HepG2 (cell line): ENCODE results near the gene SEBOX. TPM values are rescaled to one million over a fixed set of nuclear protein-coding genes. Genes with fewer than 3 reads are reported as not detected.

Source experiments
- BATF2 ChIP-seq: sonication (generic); formaldehyde crosslinking; IDR thresholded peaks from 2 replicates; pipeline ENCODE4 v1.8.0; 2022; ENCODE audit warnings: mild to moderate bottlenecking, missing genetic modification reagents, moderate library complexity
- DBP ChIP-seq: sonication (generic); formaldehyde crosslinking; IDR thresholded peaks from 2 replicates; pipeline ENCODE4 v1.4.0; 2020; ENCODE audit warnings: missing genetic modification reagents; ENCODE audit errors: not compliant biosample characterization
- GATAD2A ChIP-seq: IDR thresholded peaks from 2 replicates; pipeline ENCODE4 v1.6.1; 2016
- KAT7 ChIP-seq: IDR thresholded peaks from 2 replicates; pipeline ENCODE4 v1.6.1; 2018; ENCODE audit warnings: borderline replicate concordance, missing compliant biosample characterization
- KDM5B ChIP-seq: sonication (generic); formaldehyde crosslinking; IDR thresholded peaks from 2 replicates; pipeline ENCODE4 v1.4.0; 2020; ENCODE audit warnings: missing genetic modification reagents, mild to moderate bottlenecking, borderline replicate concordance
- MLLT10 ChIP-seq: sonication (generic); formaldehyde crosslinking; IDR thresholded peaks from 2 replicates; pipeline ENCODE4 v1.4.0; 2020; ENCODE audit warnings: missing genetic modification reagents
- RARG ChIP-seq: sonication (generic); formaldehyde crosslinking; IDR thresholded peaks from 2 replicates; pipeline ENCODE4 v1.4.0; 2020; ENCODE audit warnings: low read depth, mild to moderate bottlenecking, missing genetic modification reagents
- ZFY ChIP-seq: sonication (generic); formaldehyde crosslinking; IDR thresholded peaks from 2 replicates; pipeline ENCODE4 v1.4.0; 2020; ENCODE audit warnings: missing genetic modification reagents
- ZNF749 ChIP-seq: sonication (generic); formaldehyde crosslinking; IDR thresholded peaks from 2 replicates; pipeline ENCODE4 v1.8.0; 2022; ENCODE audit warnings: mild to moderate bottlenecking, missing genetic modification reagents, moderate library complexity, borderline replicate concordance
- ZNF784 ChIP-seq: sonication (generic); formaldehyde crosslinking; IDR thresholded peaks from 2 replicates; pipeline ENCODE4 v1.5.1; 2020; ENCODE audit warnings: missing genetic modification reagents, mild to moderate bottlenecking, borderline replicate concordance
- ZZZ3 ChIP-seq: sonication (generic); formaldehyde crosslinking; IDR thresholded peaks from 2 replicates; pipeline ENCODE4 v1.4.0; 2020; ENCODE audit warnings: missing genetic modification reagents, mild to moderate bottlenecking, borderline replicate concordance
- polyA plus RNA-seq, 8 experiments: library from polyadenylated mRNA; depleted of rRNA in 3 of 8; stranded (reverse) in 7 of 8; unstranded in 1 of 8; fragments of >200 nt; fragmentation: Illumina TruSeq in 4 of 8; extraction: Trizol in 4 of 8; gene quantifications; 2 replicates each; pipeline versions ENCODE4 v1.2.1 to v1.2.3, GENCODE V29; 2011 to 2016; ENCODE audit warnings: low read depth in 4 of 8, missing spikeins in 1 of 8, mixed read lengths in 1 of 8; ENCODE audit not compliant: insufficient read depth in 1 of 8
- total RNA-seq, 5 experiments: library from RNA; depleted of rRNA; stranded (reverse); fragments of >200 nt; fragmentation: Illumina TruSeq; extraction: Trizol; gene quantifications; 2 replicates each; pipeline ENCODE4 v1.2.3, GENCODE V29; 2016; ENCODE audit warnings: low read depth in 1 of 5
- TF ChIP-seq, protein P1 (sequence below): sonication (generic); formaldehyde crosslinking; IDR thresholded peaks from 2 replicates; pipeline ENCODE4 v1.5.0; 2020; ENCODE audit warnings: missing genetic modification reagents

Gene SEBOX
- total and polyA plus RNA-seq, 2 of the 13 experiments (the other 11 are each of a cell fraction or from before 2014, with no cell fraction given), result not detected

DNA sequence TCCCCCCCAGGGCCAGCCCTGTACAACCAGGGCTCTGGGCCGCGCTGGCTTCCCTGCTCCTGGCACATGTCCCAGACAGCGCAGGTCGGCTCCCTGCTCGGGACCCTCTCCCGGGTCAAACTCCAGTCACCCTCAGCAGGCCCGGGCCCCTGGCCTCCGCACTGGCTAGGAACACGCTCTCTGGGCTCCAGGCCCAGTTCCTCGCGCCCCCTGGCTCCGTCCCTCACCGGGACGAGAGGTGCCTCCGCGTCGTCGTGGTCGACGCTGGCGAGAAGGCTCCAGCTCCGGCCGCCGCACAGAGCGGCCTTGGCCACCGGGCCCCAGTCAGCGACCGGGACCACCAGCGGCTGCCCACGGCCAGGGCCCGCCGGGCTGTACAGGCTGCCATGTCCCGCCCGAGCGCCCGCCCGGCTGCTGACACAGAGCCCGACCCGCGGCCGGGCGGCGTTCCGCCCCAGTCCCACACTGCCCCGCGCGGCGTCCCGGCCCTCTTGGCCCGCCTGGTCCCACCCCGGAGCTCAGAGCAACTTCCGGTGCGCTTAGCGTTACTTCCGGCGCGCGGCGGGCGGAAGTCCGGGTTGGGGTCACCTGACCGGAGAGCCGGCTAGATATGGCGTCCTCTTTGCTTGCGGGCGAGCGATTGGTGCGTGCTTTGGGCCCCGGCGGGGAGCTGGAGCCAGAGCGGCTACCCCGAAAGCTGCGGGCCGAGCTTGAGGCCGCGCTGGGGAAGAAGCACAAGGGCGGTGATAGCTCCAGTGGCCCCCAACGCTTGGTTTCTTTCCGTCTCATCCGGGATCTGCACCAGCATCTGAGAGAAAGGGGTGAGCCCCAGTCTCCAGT, 7.7 kb downstream of the SEBOX start, which contains the start of gene POLDIP2 (continued):
- peak; percentile 67 for TF ChIP-seq DBP (CRISPR knock-in tag)
- no peak for TF ChIP-seq RARG (CRISPR knock-in tag)
- TF ChIP-seq ZNF749 (CRISPR knock-in tag), result 0 out of 2 replicates have a peak, but pooled peaks have one; percentile 73
- TF ChIP-seq KAT7 (CRISPR knock-in tag), result peak; percentile 74; the same call in 1 of the 2 replicates
- TF ChIP-seq GATAD2A, result peak; percentile 65; the same call in 1 of the 2 replicates
- peak; percentile 87; the same call in 1 of the 2 replicates for TF ChIP-seq KDM5B (CRISPR knock-in tag)
- 0 out of 2 replicates have a peak, but pooled peaks have one; percentile 71 for TF ChIP-seq BATF2 (CRISPR knock-in tag)
- TF ChIP-seq ZFY (CRISPR knock-in tag), result peak; percentile 96
- TF ChIP-seq ZZZ3 (CRISPR knock-in tag), result peak; percentile 83; the same call in 1 of the 2 replicates
- TF ChIP-seq, protein P1, sequence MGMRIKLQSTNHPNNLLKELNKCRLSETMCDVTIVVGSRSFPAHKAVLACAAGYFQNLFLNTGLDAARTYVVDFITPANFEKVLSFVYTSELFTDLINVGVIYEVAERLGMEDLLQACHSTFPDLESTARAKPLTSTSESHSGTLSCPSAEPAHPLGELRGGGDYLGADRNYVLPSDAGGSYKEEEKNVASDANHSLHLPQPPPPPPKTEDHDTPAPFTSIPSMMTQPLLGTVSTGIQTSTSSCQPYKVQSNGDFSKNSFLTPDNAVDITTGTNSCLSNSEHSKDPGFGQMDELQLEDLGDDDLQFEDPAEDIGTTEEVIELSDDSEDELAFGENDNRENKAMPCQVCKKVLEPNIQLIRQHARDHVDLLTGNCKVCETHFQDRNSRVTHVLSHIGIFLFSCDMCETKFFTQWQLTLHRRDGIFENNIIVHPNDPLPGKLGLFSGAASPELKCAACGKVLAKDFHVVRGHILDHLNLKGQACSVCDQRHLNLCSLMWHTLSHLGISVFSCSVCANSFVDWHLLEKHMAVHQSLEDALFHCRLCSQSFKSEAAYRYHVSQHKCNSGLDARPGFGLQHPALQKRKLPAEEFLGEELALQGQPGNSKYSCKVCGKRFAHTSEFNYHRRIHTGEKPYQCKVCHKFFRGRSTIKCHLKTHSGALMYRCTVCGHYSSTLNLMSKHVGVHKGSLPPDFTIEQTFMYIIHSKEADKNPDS, result peak; percentile 61; the same call in 1 of the 2 replicates
- no peak for TF ChIP-seq ZNF784 (CRISPR knock-in tag)
- no peak for TF ChIP-seq MLLT10 (CRISPR knock-in tag)
